Measurements from ENCODE around the gene AMER3.
A peak's percentile ranks its signal among the peaks of the same experiment; 100 is the strongest.

The AMER3 gene

DNA sequence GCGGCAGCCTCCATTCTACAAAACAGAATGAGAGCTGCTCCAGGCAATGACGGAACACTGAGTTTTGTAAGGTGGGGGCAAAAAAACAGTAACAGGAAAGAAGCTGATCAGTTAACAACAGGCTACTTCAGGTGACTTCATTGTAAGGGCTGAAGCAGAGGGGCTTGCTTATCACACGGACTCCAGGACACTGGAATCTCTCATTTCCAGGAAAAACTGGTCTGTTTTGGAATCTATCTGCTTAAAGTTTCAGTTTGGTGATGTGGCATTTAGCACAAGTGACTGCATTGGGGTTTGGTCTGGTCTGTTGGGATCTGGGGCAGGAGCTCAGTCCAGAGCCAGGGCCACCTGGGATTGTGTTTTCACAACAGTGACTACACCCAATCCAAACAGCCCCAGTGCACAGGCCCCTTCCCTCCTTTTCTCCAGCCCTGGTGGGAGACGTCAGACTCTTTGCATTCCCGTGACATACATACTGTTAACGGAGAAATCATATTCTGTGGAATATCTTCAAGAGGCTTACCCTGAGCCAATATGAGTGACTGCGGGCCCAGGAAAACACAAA is 14.1 kb downstream of the AMER3 start:
- no peak overlapping the region for H3K4me3 ChIP-seq (ENCODE audit: low read depth, low read length)
- no peak for DNase-seq
- H3K9me3 ChIP-seq, result no peaks in the 10 kb centered on the region
- H3K27me3 ChIP-seq, result no peaks in the 10 kb centered on the region
- no peaks in the 10 kb centered on the region for H3K4me1 ChIP-seq
- TF ChIP-seq, protein P1, sequence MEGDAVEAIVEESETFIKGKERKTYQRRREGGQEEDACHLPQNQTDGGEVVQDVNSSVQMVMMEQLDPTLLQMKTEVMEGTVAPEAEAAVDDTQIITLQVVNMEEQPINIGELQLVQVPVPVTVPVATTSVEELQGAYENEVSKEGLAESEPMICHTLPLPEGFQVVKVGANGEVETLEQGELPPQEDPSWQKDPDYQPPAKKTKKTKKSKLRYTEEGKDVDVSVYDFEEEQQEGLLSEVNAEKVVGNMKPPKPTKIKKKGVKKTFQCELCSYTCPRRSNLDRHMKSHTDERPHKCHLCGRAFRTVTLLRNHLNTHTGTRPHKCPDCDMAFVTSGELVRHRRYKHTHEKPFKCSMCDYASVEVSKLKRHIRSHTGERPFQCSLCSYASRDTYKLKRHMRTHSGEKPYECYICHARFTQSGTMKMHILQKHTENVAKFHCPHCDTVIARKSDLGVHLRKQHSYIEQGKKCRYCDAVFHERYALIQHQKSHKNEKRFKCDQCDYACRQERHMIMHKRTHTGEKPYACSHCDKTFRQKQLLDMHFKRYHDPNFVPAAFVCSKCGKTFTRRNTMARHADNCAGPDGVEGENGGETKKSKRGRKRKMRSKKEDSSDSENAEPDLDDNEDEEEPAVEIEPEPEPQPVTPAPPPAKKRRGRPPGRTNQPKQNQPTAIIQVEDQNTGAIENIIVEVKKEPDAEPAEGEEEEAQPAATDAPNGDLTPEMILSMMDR (IDR thresholded peaks at IDR 0.05; ENCODE audit: low read depth, low read length), result no peak
- no peaks in the 10 kb centered on the region for H3K36me3 ChIP-seq

DNA sequence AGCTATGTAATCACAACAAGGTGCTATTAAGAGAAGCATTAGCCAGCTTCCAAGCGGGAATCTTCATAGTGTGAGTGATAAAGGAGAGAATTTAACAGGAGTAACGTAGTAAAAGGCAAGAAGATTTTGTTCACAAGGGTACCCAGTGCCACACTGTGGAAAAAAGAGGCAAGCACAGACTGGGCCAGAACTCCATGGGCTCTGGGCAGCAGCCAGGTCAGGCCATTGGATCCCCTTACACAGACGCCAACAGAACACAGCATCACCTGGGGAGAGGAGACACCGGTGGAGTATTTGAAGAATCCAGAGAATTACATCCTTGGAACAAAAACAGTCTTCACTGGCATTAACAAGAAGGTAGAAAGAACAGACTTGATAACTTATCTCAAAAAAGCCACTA is 21.2 kb downstream of the AMER3 start:
- no peak for DNase-seq
- no peaks in the 10 kb centered on the region for H3K36me3 ChIP-seq
- no peak overlapping the region for H3K4me3 ChIP-seq (ENCODE audit: low read depth, low read length)
- no peaks in the 10 kb centered on the region for H3K4me1 ChIP-seq
- H3K27me3 ChIP-seq, result no peaks in the 10 kb centered on the region
- TF ChIP-seq, protein P1 (IDR thresholded peaks at IDR 0.05; ENCODE audit: low read depth, low read length), result peak; percentile 17; the same call in 1 of the 2 replicates
- no peaks in the 10 kb centered on the region for H3K9me3 ChIP-seq

DNA sequence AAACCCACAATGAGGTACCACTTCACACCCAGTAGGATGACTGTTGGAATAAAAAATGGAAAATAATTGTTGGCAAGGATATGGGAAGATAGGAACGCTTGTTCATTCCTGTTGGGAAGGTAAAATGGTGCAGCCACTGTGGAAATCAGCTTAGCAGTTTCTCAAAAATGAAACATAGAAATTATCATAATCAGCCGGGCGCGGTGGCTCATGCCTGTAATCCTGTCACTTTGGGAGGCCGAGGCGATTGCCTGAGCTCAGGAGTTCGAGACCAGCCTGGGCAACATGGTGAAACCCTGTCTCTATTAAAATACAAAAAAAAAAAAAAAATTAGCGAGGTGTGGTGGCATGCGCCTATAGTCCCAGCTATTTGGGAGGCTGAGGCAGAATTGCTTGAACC is 23.4 kb downstream of the AMER3 start:
- TF ChIP-seq, protein P1 (IDR thresholded peaks at IDR 0.05; ENCODE audit: low read depth, low read length), result no peak
- DNase-seq, result no peak
- Histone ChIP-seq H3K9me3 (no peaks in the 10 kb centered on the region), H3K4me1 (no peaks in the 10 kb centered on the region), H3K27me3 (no peaks in the 10 kb centered on the region), H3K36me3 (no peaks in the 10 kb centered on the region), H3K4me3 (ENCODE audit: low read depth, low read length) (no peak overlapping the region)

DNA sequence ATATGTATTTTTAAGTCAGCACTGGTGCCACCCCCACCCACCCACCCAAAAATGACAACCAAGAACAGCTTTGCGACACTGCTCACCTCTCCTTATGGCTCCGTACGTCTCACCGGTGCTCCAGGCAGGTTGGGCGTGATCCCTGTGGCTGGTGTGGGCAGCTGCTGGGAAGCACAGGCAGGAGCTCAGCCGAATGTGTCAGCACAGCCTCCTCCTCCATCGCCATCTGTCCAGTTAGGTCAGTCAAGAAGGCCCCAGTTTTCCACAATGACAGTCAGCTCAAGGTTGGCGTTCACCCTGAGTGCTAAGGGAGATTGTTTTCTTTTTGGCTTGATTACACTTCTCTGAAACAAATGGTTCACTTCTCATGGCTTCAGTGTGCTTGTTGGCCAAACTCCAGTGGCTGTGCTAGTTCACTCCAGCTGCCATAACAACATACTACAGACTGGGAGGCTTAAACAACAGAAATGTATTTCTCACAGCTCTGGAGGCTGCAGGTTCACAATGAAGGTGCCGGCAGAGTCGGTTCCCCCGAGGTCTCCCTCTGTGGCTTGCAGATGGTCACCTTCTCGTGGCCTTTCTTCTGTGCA is 30.2 kb downstream of the AMER3 start:
- DNase-seq, result no peak
- H3K27me3 ChIP-seq, result no peaks in the 10 kb centered on the region
- no peak overlapping the region for H3K4me3 ChIP-seq (ENCODE audit: low read depth, low read length)
- no peaks in the 10 kb centered on the region for H3K4me1 ChIP-seq
- H3K36me3 ChIP-seq, result no peaks in the 10 kb centered on the region
- no peaks in the 10 kb centered on the region for H3K9me3 ChIP-seq
- TF ChIP-seq, protein P1 (IDR thresholded peaks at IDR 0.05; ENCODE audit: low read depth, low read length), result no peak

DNA sequence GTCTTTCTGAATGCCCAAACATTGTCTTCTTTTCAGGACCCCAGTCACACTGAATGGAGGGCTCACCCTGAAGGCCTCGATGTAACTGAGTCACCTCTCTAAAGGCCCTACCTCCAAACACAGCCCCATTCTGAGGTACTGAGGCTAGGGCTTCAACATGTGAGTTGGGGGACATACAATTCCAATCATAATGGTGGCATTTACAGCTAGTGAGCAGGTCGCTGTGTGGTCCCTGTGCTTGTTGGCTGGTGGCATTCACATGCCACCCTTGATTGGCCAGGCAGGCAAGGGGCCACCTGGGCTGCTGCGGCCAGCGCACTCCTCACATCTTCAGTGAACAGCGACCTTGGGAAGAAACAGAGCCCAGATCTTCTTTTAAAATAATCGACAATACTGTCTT is 30.7 kb downstream of the AMER3 start:
- H3K4me1 ChIP-seq, result no peaks in the 10 kb centered on the region
- H3K9me3 ChIP-seq, result no peaks in the 10 kb centered on the region

DNA sequence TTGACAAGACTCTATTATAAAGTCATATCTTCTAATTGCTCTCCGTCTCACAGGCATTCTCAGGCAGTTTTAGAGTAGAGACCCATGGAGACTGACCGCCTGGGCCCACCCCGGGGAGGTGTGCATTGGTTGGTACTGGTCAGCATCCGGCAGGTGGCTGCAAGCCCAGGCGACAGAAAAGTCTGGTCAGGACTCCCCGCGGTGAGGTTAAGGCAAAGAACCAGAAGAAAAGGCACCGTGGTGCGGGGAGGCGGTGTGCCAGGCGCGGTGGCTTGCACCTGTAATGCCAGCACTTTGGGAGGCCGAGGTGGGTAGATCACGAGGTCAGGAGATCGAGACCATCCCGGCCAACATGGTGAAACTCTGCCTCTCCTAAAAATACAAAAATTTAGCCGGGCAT is 32.5 kb downstream of the AMER3 start:
- no peaks in the 10 kb centered on the region for H3K27me3 ChIP-seq

More for the DNA sequence above, 30.7 kb downstream of the AMER3 start:
- H3K36me3 ChIP-seq, result no peaks in the 10 kb centered on the region
- DNase-seq, result no peak
- no peak overlapping the region for H3K4me3 ChIP-seq (ENCODE audit: low read depth, low read length)
- no peaks in the 10 kb centered on the region for H3K27me3 ChIP-seq
- TF ChIP-seq, protein P1 (IDR thresholded peaks at IDR 0.05; ENCODE audit: low read depth, low read length), result no peak

More for the DNA sequence above, 32.5 kb downstream of the AMER3 start:
- Histone ChIP-seq H3K9me3 (no peaks in the 10 kb centered on the region), H3K36me3 (no peaks in the 10 kb centered on the region), H3K4me1 (no peaks in the 10 kb centered on the region), H3K4me3 (ENCODE audit: low read depth, low read length) (no peak overlapping the region)
- TF ChIP-seq, protein P1 (IDR thresholded peaks at IDR 0.05; ENCODE audit: low read depth, low read length), result no peak
- DNase-seq, result no peak
